ENCODE results near the gene CES2.
A peak's percentile ranks its signal among the peaks of the same experiment; 100 is the strongest.

The CES2 gene

GRCh38 chr16:66945939-66946338, 10.6 kb downstream of the CES2 start:
- H3K9ac ChIP-seq (ENCODE audit: low read depth, low read length): no peak overlapping the region
- no peaks in the 10 kb centered on the region for H3K4me1 ChIP-seq (ENCODE audit: control insufficient read depth, insufficient read depth, low read length)
- peaks cover 12% of the 10 kb centered on the region for H3K36me3 ChIP-seq (ENCODE audit: control insufficient read depth, insufficient read depth, low read length)
- peaks cover 34% of the 10 kb centered on the region for H3K27me3 ChIP-seq (ENCODE audit: control insufficient read depth, insufficient read depth, low read length)
- no peaks in the 10 kb centered on the region for H3K9me3 ChIP-seq (ENCODE audit: control insufficient read depth, insufficient read depth, low read length)
- H3K4me3 ChIP-seq (ENCODE audit: low read depth, low read length): no peak overlapping the region

DNA sequence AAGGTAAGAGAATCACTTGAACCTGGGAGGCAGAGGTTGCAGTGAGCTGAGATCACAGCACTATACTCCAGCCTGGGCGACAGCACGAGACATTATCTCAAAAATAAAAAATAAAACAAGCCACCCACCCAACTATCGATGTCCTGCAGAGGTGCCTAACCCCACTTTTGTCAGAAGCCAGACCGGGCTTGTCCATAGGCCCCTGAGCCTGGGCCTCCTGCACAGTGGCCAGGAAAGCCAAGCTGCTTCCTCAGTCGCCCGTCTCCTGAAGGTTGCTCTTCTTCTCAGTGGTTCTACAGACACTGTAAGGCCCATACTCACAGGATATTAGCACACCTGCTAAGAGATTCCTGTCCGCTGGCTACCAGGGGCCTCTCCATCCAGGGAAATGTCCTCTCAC, 11.2 kb downstream of the CES2 start:
- no peak overlapping the region for H3K9ac ChIP-seq (ENCODE audit: low read depth, low read length)
- H3K36me3 ChIP-seq (ENCODE audit: control insufficient read depth, insufficient read depth, low read length): peaks cover 6% of the 10 kb centered on the region
- H3K4me1 ChIP-seq (ENCODE audit: control insufficient read depth, insufficient read depth, low read length): no peaks in the 10 kb centered on the region
- no peak overlapping the region for H3K4me3 ChIP-seq (ENCODE audit: low read depth, low read length)
- no peaks in the 10 kb centered on the region for H3K9me3 ChIP-seq (ENCODE audit: control insufficient read depth, insufficient read depth, low read length)
- H3K27me3 ChIP-seq (ENCODE audit: control insufficient read depth, insufficient read depth, low read length): peaks cover 34% of the 10 kb centered on the region

DNA sequence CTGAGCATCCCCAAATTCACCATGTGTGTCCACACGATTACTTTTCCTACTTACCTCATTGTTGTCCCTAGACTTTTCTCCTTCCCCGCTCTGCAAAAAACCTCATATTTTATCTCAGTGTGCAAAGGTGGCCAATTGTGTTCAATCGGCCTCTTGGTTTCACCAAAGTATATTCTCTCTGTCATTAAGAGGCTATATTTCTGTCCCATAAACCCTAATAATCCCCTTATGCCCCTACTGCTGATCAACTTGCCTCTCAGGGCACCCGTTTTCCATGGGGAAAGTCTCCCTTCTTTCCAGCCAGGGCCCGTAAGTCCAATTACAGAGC, 11.6 kb downstream of the CES2 start:
- H3K9me3 ChIP-seq (ENCODE audit: control insufficient read depth, insufficient read depth, low read length): no peaks in the 10 kb centered on the region
- H3K27me3 ChIP-seq (ENCODE audit: control insufficient read depth, insufficient read depth, low read length): peaks cover 34% of the 10 kb centered on the region
- H3K4me1 ChIP-seq (ENCODE audit: control insufficient read depth, insufficient read depth, low read length): no peaks in the 10 kb centered on the region
- H3K36me3 ChIP-seq (ENCODE audit: control insufficient read depth, insufficient read depth, low read length): peaks cover 2% of the 10 kb centered on the region
- H3K9ac ChIP-seq (ENCODE audit: low read depth, low read length): no peak overlapping the region
- no peak overlapping the region for H3K4me3 ChIP-seq (ENCODE audit: low read depth, low read length)

DNA sequence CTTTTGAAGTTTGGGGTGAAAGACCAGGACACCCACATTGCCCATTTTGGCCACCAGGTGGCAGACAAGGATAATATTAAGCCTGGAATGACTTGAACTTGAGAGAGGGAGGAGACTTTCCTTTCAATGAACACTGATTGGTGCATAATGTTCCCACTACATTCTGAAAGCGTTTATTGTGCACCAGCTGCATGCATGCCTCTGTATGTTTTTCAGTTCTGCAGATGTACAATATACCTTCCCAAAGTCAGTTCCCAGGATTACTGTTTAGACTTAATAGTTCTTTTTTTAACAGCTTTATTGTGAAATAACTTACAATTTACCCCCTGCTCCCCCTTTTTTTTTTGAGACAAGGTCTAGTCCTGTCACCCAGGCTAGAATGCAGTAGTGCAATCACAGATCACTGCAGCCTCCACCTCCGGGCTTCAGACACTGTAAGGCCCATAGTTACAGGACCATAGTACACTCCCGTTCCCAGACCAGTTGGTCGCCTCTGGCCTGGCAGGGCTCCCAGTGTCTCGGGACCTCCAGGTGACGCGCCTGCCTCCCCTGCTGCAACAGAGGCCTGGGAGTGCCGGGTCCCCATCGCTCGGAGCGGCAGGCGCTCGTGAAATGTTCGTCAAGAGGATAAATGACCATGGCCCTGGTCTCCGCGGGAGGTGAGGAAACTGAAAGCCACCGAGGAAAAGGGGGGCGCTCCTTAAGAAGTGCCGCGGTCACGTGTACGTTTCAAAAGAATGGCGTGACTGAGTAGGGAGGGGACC, 12.2 kb downstream of the CES2 start:
- H3K9me3 ChIP-seq (ENCODE audit: control insufficient read depth, insufficient read depth, low read length): no peaks in the 10 kb centered on the region
- no peak overlapping the region for H3K9ac ChIP-seq (ENCODE audit: low read depth, low read length)
- H3K4me3 ChIP-seq (ENCODE audit: low read depth, low read length): peak overlapping the region; percentile 54
- no peaks in the 10 kb centered on the region for H3K36me3 ChIP-seq (ENCODE audit: control insufficient read depth, insufficient read depth, low read length)
- H3K27me3 ChIP-seq (ENCODE audit: control insufficient read depth, insufficient read depth, low read length): peaks cover 36% of the 10 kb centered on the region
- no peaks in the 10 kb centered on the region for H3K4me1 ChIP-seq (ENCODE audit: control insufficient read depth, insufficient read depth, low read length)

DNA sequence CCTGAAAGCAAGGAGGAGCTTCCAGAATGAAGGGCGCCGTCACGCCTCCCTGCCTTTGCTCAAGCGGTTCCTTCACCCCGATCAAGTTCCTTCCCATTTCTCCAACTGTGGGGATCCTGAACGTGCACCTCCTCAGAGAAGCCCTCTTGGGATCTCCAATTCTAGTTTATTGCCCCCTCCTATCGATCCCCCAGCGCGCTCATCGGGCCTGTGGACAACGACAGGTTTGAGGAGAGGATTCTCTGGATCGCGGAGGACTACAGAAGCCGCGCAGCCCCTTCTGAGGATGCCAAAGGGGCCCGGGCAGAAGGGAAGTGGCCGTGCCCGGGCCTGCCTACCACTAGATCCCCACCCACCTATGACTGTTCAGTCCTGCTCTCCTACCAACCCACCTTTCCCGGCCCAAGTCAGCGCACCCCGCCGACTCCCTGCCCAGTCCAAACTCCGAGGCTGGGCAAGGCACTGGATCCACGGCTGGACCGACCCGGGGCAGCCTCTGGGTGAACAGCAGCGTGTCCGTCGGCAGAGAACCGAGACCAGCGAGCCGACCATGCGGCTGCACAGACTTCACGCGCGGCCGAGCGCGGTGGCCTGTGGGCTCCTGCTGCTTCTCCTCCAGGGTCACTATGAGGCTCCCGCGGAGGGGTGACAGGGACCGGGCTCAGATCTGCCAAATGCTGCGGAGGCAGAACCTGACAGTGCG, 13.0 kb downstream of the CES2 start:
- Histone ChIP-seq H3K9me3 (ENCODE audit: control insufficient read depth, insufficient read depth, low read length) (no peaks in the 10 kb centered on the region), H3K4me1 (ENCODE audit: control insufficient read depth, insufficient read depth, low read length) (no peaks in the 10 kb centered on the region), H3K36me3 (ENCODE audit: control insufficient read depth, insufficient read depth, low read length) (no peaks in the 10 kb centered on the region), H3K9ac (ENCODE audit: low read depth, low read length) (no peak overlapping the region), H3K27me3 (ENCODE audit: control insufficient read depth, insufficient read depth, low read length) (peaks cover 36% of the 10 kb centered on the region), H3K4me3 (ENCODE audit: low read depth, low read length) (peak overlapping the region; percentile 54)

GRCh38 chr16:66948837-66949225, 13.5 kb downstream of the CES2 start:
- Histone ChIP-seq H3K27me3 (ENCODE audit: control insufficient read depth, insufficient read depth, low read length) (peaks cover 36% of the 10 kb centered on the region), H3K4me3 (ENCODE audit: low read depth, low read length) (peak overlapping the region; percentile 54), H3K9ac (ENCODE audit: low read depth, low read length) (no peak overlapping the region), H3K9me3 (ENCODE audit: control insufficient read depth, insufficient read depth, low read length) (no peaks in the 10 kb centered on the region), H3K4me1 (ENCODE audit: control insufficient read depth, insufficient read depth, low read length) (no peaks in the 10 kb centered on the region), H3K36me3 (ENCODE audit: control insufficient read depth, insufficient read depth, low read length) (no peaks in the 10 kb centered on the region)

GRCh38 chr16:66949472-66949871, 14.2 kb downstream of the CES2 start:
- Histone ChIP-seq H3K9ac (ENCODE audit: low read depth, low read length) (no peak overlapping the region), H3K9me3 (ENCODE audit: control insufficient read depth, insufficient read depth, low read length) (no peaks in the 10 kb centered on the region), H3K27me3 (ENCODE audit: control insufficient read depth, insufficient read depth, low read length) (peaks cover 36% of the 10 kb centered on the region), H3K36me3 (ENCODE audit: control insufficient read depth, insufficient read depth, low read length) (no peaks in the 10 kb centered on the region), H3K4me1 (ENCODE audit: control insufficient read depth, insufficient read depth, low read length) (no peaks in the 10 kb centered on the region), H3K4me3 (ENCODE audit: low read depth, low read length) (no peak overlapping the region)

GRCh38 chr16:66950437-66950836, 15.1 kb downstream of the CES2 start:
- no peaks in the 10 kb centered on the region for H3K4me1 ChIP-seq (ENCODE audit: control insufficient read depth, insufficient read depth, low read length)
- H3K9me3 ChIP-seq (ENCODE audit: control insufficient read depth, insufficient read depth, low read length): no peaks in the 10 kb centered on the region

GRCh38 chr16:66950971-66951790, 15.9 kb downstream of the CES2 start:
- H3K9ac ChIP-seq (ENCODE audit: low read depth, low read length): no peak overlapping the region
- H3K4me3 ChIP-seq (ENCODE audit: low read depth, low read length): no peak overlapping the region
- H3K9me3 ChIP-seq (ENCODE audit: control insufficient read depth, insufficient read depth, low read length): no peaks in the 10 kb centered on the region
- peaks cover 36% of the 10 kb centered on the region for H3K27me3 ChIP-seq (ENCODE audit: control insufficient read depth, insufficient read depth, low read length)
- no peaks in the 10 kb centered on the region for H3K36me3 ChIP-seq (ENCODE audit: control insufficient read depth, insufficient read depth, low read length)
- H3K4me1 ChIP-seq (ENCODE audit: control insufficient read depth, insufficient read depth, low read length): no peaks in the 10 kb centered on the region

More at GRCh38 chr16:66950437-66950836, 15.1 kb downstream of the CES2 start:
- H3K27me3 ChIP-seq (ENCODE audit: control insufficient read depth, insufficient read depth, low read length): peaks cover 36% of the 10 kb centered on the region
- no peak overlapping the region for H3K4me3 ChIP-seq (ENCODE audit: low read depth, low read length)
- no peak overlapping the region for H3K9ac ChIP-seq (ENCODE audit: low read depth, low read length)
- no peaks in the 10 kb centered on the region for H3K36me3 ChIP-seq (ENCODE audit: control insufficient read depth, insufficient read depth, low read length)

DNA sequence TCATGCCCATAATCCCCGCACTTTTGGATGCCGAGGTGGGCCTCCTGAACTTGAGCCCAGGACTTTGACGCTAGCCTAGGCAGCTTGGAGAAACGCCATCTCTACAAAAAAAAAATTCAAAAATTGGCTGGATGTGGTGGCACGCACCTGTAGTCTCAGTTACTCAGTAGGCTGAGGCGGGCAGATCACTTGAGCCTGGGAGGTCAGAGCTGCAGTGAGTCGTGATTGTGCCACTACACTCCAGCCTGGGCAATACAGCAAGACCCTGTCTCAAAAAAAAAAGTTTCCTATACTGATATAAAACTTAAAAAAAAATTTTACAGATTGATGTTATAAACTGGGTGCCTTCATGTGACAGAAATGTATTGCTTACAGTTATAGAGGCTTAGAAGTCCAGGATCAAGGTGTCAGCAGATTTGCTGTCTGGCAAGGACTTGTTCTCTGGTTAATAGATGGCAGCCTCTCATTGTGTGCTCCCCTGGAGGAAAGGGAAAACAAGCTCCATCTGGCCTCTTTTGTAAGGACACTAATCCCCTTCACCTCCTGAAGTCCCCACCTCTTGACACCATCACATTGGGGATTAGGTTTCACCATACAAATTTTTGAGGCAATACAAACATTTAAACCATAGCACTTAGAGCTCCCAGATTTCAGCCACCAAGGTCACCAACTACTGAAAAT, 17.3 kb downstream of the CES2 start:
- H3K9me3 ChIP-seq (ENCODE audit: control insufficient read depth, insufficient read depth, low read length): no peaks in the 10 kb centered on the region
- no peaks in the 10 kb centered on the region for H3K4me1 ChIP-seq (ENCODE audit: control insufficient read depth, insufficient read depth, low read length)
- no peak overlapping the region for H3K4me3 ChIP-seq (ENCODE audit: low read depth, low read length)
- no peaks in the 10 kb centered on the region for H3K36me3 ChIP-seq (ENCODE audit: control insufficient read depth, insufficient read depth, low read length)
- peaks cover 32% of the 10 kb centered on the region for H3K27me3 ChIP-seq (ENCODE audit: control insufficient read depth, insufficient read depth, low read length)
- no peak overlapping the region for H3K9ac ChIP-seq (ENCODE audit: low read depth, low read length)

- Histone ChIP-seq H3K9ac (ENCODE audit: low read depth, low read length) (no peak overlapping the region), H3K27me3 (ENCODE audit: control insufficient read depth, insufficient read depth, low read length) (peaks cover 22% of the 10 kb centered on the region), H3K9me3 (ENCODE audit: control insufficient read depth, insufficient read depth, low read length) (no peaks in the 10 kb centered on the region), H3K4me1 (ENCODE audit: control insufficient read depth, insufficient read depth, low read length) (no peaks in the 10 kb centered on the region), H3K4me3 (ENCODE audit: low read depth, low read length) (no peak overlapping the region), H3K36me3 (ENCODE audit: control insufficient read depth, insufficient read depth, low read length) (no peaks in the 10 kb centered on the region)
These were observed 18.3 kb downstream of the CES2 start for GRCh38 chr16:66953462-66954096.
